Ishikawa (cell line): ENCODE data around the gene PLA2G2D.

Source experiments
- CREB1 ChIP-seq: IDR thresholded peaks from 2 replicates; pipeline ENCODE4 v1.6.1; 2012; ENCODE audit warnings: low read depth
- EP300 ChIP-seq: IDR thresholded peaks from 2 replicates; pipeline ENCODE4 v1.6.1; 2012; ENCODE audit warnings: borderline replicate concordance
- FOXM1 ChIP-seq: IDR thresholded peaks from 2 replicates; pipeline ENCODE4 v1.6.1; 2012; ENCODE audit warnings: low read depth, borderline replicate concordance
- TAF1 ChIP-seq: IDR thresholded peaks from 2 replicates; pipeline ENCODE4 v1.6.1; 2012; ENCODE audit warnings: low read depth, mild to moderate bottlenecking
- TCF12 ChIP-seq: IDR thresholded peaks from 2 replicates; pipeline ENCODE4 v1.6.1; 2012; ENCODE audit warnings: low read depth
- YY1 ChIP-seq: IDR thresholded peaks from 2 replicates; pipeline ENCODE4 v1.6.1; 2012; ENCODE audit warnings: low read depth
- ZBTB7A ChIP-seq: IDR thresholded peaks from 2 replicates; pipeline ENCODE4 v1.6.1; 2012; ENCODE audit warnings: low read depth
- TF ChIP-seq, protein P1 (sequence below): IDR thresholded peaks from 2 replicates; pipeline ENCODE4 v1.6.1; 2012; ENCODE audit warnings: low read depth, mild to moderate bottlenecking

DNA sequence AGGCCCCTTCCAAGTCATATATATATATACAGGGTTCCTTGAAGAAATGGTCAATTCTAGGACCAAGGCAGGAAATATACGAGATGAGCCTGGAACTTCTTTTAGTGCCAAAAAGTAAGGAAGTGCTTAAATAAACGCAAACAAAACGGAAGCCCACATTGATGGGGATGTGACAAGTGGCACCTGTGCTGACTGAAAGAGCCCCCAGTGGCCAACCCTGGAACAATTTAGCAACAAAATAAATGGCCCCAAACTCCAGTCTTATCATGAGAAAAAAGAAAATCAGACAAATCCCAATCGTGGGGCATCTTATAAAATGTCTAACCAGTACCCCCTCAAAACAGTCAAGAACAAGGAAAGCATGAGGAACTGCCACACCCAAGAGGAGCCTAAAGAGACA is 31.7 kb downstream of the PLA2G2D start:
- TF ChIP-seq TCF12 (no peak), FOXM1 (no peak), CREB1 (no peak), EP300 (no peak), YY1 (no peak), TAF1 (no peak), ZBTB7A (no peak)
- TF ChIP-seq, protein P1, sequence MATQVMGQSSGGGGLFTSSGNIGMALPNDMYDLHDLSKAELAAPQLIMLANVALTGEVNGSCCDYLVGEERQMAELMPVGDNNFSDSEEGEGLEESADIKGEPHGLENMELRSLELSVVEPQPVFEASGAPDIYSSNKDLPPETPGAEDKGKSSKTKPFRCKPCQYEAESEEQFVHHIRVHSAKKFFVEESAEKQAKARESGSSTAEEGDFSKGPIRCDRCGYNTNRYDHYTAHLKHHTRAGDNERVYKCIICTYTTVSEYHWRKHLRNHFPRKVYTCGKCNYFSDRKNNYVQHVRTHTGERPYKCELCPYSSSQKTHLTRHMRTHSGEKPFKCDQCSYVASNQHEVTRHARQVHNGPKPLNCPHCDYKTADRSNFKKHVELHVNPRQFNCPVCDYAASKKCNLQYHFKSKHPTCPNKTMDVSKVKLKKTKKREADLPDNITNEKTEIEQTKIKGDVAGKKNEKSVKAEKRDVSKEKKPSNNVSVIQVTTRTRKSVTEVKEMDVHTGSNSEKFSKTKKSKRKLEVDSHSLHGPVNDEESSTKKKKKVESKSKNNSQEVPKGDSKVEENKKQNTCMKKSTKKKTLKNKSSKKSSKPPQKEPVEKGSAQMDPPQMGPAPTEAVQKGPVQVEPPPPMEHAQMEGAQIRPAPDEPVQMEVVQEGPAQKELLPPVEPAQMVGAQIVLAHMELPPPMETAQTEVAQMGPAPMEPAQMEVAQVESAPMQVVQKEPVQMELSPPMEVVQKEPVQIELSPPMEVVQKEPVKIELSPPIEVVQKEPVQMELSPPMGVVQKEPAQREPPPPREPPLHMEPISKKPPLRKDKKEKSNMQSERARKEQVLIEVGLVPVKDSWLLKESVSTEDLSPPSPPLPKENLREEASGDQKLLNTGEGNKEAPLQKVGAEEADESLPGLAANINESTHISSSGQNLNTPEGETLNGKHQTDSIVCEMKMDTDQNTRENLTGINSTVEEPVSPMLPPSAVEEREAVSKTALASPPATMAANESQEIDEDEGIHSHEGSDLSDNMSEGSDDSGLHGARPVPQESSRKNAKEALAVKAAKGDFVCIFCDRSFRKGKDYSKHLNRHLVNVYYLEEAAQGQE: no peak
